Neutrophil (primary cell): ENCODE measurements around the gene RETSAT.
A peak's percentile ranks its signal among the peaks of the same experiment; 100 is the strongest.
"Not testable (repeated sequence)": the region's sequence is repeated elsewhere in the genome, so short reads cannot be mapped to it uniquely, and the experiment has no call there.

Experiments
- H3K27ac ChIP-seq: fragments of 200-600 bp; sonication (generic); 2 replicates; pipeline ENCODE4 v1.5.1; 2016; ENCODE audit warnings: mild to moderate bottlenecking, moderate library complexity
- H3K27me3 ChIP-seq: fragments of 200-600 bp; sonication (generic); 2 replicates; pipeline ENCODE4 v1.6.0; 2016; ENCODE audit warnings: mild to moderate bottlenecking
- H3K36me3 ChIP-seq: fragments of 200-600 bp; sonication (generic); 2 replicates; pipeline ENCODE4 v1.5.1; 2017
- H3K4me1 ChIP-seq, 2 experiments: fragments of 200-600 bp in 1 of 2; sonication (generic) in 1 of 2; 1 replicate in 1 of 2; 2 replicates in 1 of 2; pipeline versions ENCODE4 v1.5.1 to v1.6.1; 2013 to 2016; ENCODE audit warnings: low read depth in 1 of 2, low read length in 1 of 2, mild to moderate bottlenecking in 1 of 2, moderate library complexity in 1 of 2; ENCODE audit not compliant: control insufficient read depth in 1 of 2, insufficient read depth in 1 of 2
- H3K4me3 ChIP-seq, 2 experiments: fragments of 200-600 bp in 1 of 2; sonication (generic) in 1 of 2; 1 replicate in 1 of 2; 2 replicates in 1 of 2; pipeline ENCODE4 v1.5.1; 2013 to 2016; ENCODE audit warnings: low read depth in 1 of 2, low read length in 1 of 2, mild to moderate bottlenecking in 1 of 2, moderate library complexity in 1 of 2
- H3K9me3 ChIP-seq: fragments of 200-600 bp; sonication (generic); 2 replicates; pipeline ENCODE4 v1.5.1; 2016
- TF ChIP-seq, protein P1 (sequence below): fragments of 200-600 bp; sonication (generic); IDR thresholded peaks from 2 replicates; pipeline ENCODE4 v1.5.1; 2016; ENCODE audit warnings: antibody characterized with exemption

Gene RETSAT

GRCh38 chr2:85340034-85340892 lies 14.1 kb downstream of the RETSAT start:
- TF ChIP-seq, protein P1, sequence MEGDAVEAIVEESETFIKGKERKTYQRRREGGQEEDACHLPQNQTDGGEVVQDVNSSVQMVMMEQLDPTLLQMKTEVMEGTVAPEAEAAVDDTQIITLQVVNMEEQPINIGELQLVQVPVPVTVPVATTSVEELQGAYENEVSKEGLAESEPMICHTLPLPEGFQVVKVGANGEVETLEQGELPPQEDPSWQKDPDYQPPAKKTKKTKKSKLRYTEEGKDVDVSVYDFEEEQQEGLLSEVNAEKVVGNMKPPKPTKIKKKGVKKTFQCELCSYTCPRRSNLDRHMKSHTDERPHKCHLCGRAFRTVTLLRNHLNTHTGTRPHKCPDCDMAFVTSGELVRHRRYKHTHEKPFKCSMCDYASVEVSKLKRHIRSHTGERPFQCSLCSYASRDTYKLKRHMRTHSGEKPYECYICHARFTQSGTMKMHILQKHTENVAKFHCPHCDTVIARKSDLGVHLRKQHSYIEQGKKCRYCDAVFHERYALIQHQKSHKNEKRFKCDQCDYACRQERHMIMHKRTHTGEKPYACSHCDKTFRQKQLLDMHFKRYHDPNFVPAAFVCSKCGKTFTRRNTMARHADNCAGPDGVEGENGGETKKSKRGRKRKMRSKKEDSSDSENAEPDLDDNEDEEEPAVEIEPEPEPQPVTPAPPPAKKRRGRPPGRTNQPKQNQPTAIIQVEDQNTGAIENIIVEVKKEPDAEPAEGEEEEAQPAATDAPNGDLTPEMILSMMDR: no peak
- peaks cover 26% of the 10 kb centered on the region for H3K36me3 ChIP-seq

GRCh38 chr2:85334928-85335327 lies 19.4 kb downstream of the RETSAT start:
- no peaks in the 10 kb centered on the region for H3K27me3 ChIP-seq
- H3K4me1 ChIP-seq: no peaks in the 10 kb centered on the region
- no peak overlapping the region for H3K4me3 ChIP-seq
- no peaks in the 10 kb centered on the region for H3K9me3 ChIP-seq
- H3K27ac ChIP-seq: no peak overlapping the region
- TF ChIP-seq, protein P1: no peak
- H3K36me3 ChIP-seq: no peaks in the 10 kb centered on the region

More at GRCh38 chr2:85340034-85340892, 14.1 kb downstream of the RETSAT start:
- Histone ChIP-seq H3K4me1 (no peaks in the 10 kb centered on the region), H3K9me3 (no peaks in the 10 kb centered on the region), H3K4me3 (no peak overlapping the region), H3K27me3 (no peaks in the 10 kb centered on the region), H3K27ac (no peak overlapping the region)

GRCh38 chr2:85333877-85334276 lies 20.5 kb downstream of the RETSAT start:
- not testable (repeated sequence) for H3K27me3 ChIP-seq, H3K4me3 ChIP-seq, H3K9me3 ChIP-seq, H3K4me1 ChIP-seq, H3K36me3 ChIP-seq, H3K27ac ChIP-seq

DNA sequence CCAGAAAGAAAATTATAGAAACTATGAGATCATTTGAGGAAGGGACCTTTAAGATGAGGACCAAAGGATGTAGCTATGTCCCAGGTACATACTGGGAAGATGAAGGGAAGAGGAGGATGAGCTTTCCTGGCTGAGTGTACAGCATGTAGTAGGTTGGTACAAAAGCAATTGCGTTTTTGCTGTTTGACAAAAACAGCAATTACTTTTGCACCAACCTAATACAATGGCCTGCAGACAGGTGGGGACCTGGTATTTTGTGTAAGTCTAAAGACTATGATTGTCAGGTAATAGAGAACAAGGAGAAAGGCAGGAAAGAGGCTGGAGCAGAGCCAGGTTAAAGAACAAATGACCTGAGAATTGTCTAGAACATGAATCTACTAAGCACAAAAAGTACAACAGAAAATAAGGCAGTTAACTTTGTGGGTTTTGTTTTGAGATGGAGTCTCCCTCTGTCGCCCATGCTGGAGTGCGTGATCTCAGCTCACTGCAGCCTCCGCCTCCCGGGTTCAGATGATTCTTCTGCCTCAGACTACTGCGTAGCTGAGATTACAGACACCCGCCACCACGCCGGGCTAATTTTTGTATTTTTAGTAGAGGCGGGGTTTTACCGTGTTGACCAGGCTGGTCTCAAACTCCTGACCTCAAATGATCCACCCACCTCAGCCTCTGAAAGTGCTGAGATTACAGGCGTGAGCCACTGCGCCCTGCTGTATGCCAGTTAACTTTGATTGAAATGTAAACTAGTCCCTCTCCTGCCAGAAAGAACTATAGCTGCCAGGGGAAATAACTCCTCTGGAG lies 23.3 kb downstream of the RETSAT start:
- H3K27me3 ChIP-seq: no peaks in the 10 kb centered on the region
- H3K27ac ChIP-seq: no peak overlapping the region
- H3K9me3 ChIP-seq: no peaks in the 10 kb centered on the region
- TF ChIP-seq, protein P1: no peak
- peaks cover 11 to 22% of the 10 kb centered on the region in 2 experiments for H3K4me1 ChIP-seq
- no peak overlapping the region for H3K4me3 ChIP-seq
- no peaks in the 10 kb centered on the region for H3K36me3 ChIP-seq

DNA sequence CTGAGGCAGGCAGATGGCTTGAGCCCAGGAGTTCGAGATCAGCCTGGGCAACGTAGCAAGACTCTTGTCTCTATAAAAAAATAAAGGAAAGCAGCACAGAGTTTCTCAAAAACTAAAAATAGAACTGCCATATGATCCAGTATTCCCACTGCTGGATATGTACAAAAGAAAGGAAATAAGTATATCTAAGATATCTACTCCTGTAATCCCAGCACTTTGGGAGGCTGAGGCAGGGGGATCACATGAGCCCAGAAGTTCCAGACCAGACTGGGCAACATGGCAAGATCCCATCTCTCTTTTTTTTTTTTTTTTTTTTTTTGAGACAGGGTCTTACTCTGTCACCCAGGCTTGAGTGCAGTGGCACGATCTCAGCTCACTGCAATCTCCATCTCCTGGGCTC lies 24.6 kb downstream of the RETSAT start:
- H3K27ac ChIP-seq, H3K4me3 ChIP-seq, H3K36me3 ChIP-seq, H3K27me3 ChIP-seq, H3K9me3 ChIP-seq: not testable (repeated sequence)
- H3K4me1 ChIP-seq: peaks cover 21 to 35% of the 10 kb centered on the region in 2 experiments

DNA sequence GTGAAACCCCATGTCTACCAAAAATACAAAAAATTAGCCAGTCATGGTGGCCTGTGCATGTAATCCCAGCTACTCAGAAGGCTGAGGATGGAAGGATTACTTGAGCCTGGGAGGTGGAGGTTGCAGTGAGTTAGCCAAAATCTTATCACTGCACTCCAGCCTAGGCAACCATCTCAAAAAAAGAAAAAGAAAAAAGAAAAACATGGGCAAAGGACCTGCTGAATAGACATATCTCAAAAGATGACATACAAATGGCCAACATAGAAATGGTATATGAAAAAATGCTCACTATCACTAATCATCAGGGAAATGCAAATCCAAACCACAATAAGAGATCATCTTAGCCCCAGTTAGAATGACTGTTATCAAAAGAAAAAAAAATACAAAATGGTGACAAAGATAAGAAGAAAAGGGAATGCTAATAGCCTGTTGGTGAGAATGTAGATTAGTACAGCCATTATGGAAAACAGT lies 25.1 kb downstream of the RETSAT start:
- no peaks in the 10 kb centered on the region for H3K9me3 ChIP-seq
- TF ChIP-seq, protein P1: no peak
- peaks cover 26 to 40% of the 10 kb centered on the region in 2 experiments for H3K4me1 ChIP-seq
- peak overlapping the region; percentile 98 for H3K27ac ChIP-seq
- peaks cover 7% of the 10 kb centered on the region for H3K36me3 ChIP-seq
- H3K4me3 ChIP-seq: peak overlapping the region in 1 of 2 experiments; percentile 77
- no peaks in the 10 kb centered on the region for H3K27me3 ChIP-seq
